ENCODE results near the gene MZT1. TPM values are rescaled to one million over a fixed set of nuclear protein-coding genes. Genes with fewer than 3 reads are reported as not detected.

The MZT1 gene
- total RNA-seq, 1 experiment from 2014 or later: 38.9 TPM

DNA sequence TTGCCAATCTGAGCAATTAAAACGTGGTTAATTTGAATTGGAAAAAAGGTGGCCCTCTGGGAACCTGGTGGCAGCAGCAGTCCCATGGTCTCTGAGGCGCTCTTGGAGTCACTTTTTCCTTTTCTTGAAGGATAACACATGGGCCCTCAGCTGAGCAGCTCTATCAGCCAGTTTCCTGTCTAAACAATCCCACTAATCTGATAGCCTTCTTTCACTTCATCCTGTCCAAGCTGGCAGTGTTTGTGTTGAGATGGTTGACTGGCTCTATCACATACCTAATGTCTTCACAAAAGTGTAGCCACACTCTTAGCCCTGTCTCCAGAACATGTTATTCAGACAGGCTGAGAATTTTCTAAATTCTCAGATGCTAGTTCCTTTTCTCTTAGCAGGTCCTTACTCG is 10.7 kb downstream of the MZT1 start:
- TF ChIP-seq, protein P1, sequence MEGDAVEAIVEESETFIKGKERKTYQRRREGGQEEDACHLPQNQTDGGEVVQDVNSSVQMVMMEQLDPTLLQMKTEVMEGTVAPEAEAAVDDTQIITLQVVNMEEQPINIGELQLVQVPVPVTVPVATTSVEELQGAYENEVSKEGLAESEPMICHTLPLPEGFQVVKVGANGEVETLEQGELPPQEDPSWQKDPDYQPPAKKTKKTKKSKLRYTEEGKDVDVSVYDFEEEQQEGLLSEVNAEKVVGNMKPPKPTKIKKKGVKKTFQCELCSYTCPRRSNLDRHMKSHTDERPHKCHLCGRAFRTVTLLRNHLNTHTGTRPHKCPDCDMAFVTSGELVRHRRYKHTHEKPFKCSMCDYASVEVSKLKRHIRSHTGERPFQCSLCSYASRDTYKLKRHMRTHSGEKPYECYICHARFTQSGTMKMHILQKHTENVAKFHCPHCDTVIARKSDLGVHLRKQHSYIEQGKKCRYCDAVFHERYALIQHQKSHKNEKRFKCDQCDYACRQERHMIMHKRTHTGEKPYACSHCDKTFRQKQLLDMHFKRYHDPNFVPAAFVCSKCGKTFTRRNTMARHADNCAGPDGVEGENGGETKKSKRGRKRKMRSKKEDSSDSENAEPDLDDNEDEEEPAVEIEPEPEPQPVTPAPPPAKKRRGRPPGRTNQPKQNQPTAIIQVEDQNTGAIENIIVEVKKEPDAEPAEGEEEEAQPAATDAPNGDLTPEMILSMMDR (conservative IDR thresholded peaks at IDR 0.05; ENCODE audit: low read depth, low read length): no peak
- no peak for TF ChIP-seq EZH2 (IDR thresholded peaks at IDR 0.05; ENCODE audit: borderline replicate concordance, low read depth, low read length, poor library complexity, severe bottlenecking)
- Histone ChIP-seq H3K9me3 (ENCODE audit: low read depth, low read length, poor library complexity, severe bottlenecking) (peaks cover 8% of the 10 kb centered on the region), H3K4me1 (ENCODE audit: insufficient read depth, low read length, poor library complexity, severe bottlenecking) (no peaks in the 10 kb centered on the region), H3K27me3 (replicated peaks; ENCODE audit: insufficient read depth, low read depth, low read length, poor library complexity) (no peaks in the 10 kb centered on the region), H3K36me3 (ENCODE audit: insufficient read depth, low read length, poor library complexity, severe bottlenecking) (peaks cover 64% of the 10 kb centered on the region), H3K27ac (ENCODE audit: low read depth, low read length, poor library complexity, severe bottlenecking) (no peak overlapping the region), H3K4me3 (ENCODE audit: low read depth, low read length, poor library complexity, severe bottlenecking) (no peak overlapping the region)
- POLR2A ChIA-PET (ENCODE audit: low non-redundant PET): no interaction called here
- intact Hi-C loops (cut with micrococcal nuclease; ENCODE audit: unreplicated experiment): no loop called here
- DNase-seq (ENCODE audit: low spot score): no peak
- CTCF ChIA-PET: no interaction called here
- BruUV-seq (replicated peaks): no TSS peak

GRCh38 chr13:72700509-72700908 is 26.9 kb downstream of the MZT1 start:
- H3K36me3 ChIP-seq (ENCODE audit: insufficient read depth, low read length, poor library complexity, severe bottlenecking): no peaks in the 10 kb centered on the region
- no peaks in the 10 kb centered on the region for H3K9me3 ChIP-seq (ENCODE audit: low read depth, low read length, poor library complexity, severe bottlenecking)
- H3K27ac ChIP-seq (ENCODE audit: low read depth, low read length, poor library complexity, severe bottlenecking): no peak overlapping the region
- no peaks in the 10 kb centered on the region for H3K4me1 ChIP-seq (ENCODE audit: insufficient read depth, low read length, poor library complexity, severe bottlenecking)
- no peaks in the 10 kb centered on the region for H3K27me3 ChIP-seq (replicated peaks; ENCODE audit: insufficient read depth, low read depth, low read length, poor library complexity)
- no TSS peak for BruUV-seq (replicated peaks)
- no peak overlapping the region for H3K4me3 ChIP-seq (ENCODE audit: low read depth, low read length, poor library complexity, severe bottlenecking)
- intact Hi-C loops (cut with micrococcal nuclease; ENCODE audit: unreplicated experiment): no loop called here
- TF ChIP-seq, protein P1 (conservative IDR thresholded peaks at IDR 0.05; ENCODE audit: low read depth, low read length): no peak
- ChIA-PET POLR2A (ENCODE audit: low non-redundant PET) (no interaction called here), CTCF (no interaction called here)
- no peak for DNase-seq (ENCODE audit: low spot score)

DNA sequence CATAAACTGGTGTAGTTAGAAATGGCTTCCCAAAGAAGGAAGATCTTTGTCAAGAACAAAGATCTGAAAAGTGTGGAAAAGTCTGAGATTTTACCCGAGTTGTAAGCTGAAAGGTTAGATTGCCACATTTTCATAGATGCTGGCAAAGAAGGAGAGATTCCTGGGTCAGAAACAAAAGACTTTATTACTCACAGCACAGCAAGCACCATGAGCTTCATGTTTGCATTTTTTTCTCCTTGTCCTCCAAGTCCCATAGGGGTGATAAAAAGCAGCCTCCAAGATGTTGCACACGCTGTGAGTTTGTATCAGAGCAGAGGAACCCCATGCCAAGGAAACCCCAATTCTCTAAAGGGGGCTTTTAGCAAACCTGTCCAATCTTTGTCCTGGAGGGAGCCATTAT is 29.3 kb downstream of the MZT1 start:
- no TSS peak for BruUV-seq (replicated peaks)
- DNase-seq (ENCODE audit: low spot score): peak; percentile 34
- H3K4me1 ChIP-seq (ENCODE audit: insufficient read depth, low read length, poor library complexity, severe bottlenecking): peaks cover 6% of the 10 kb centered on the region
- TF ChIP-seq, protein P1 (conservative IDR thresholded peaks at IDR 0.05; ENCODE audit: low read depth, low read length): no peak
- TF ChIP-seq EZH2 (IDR thresholded peaks at IDR 0.05; ENCODE audit: borderline replicate concordance, low read depth, low read length, poor library complexity, severe bottlenecking): no peak
- no peak overlapping the region for H3K4me3 ChIP-seq (ENCODE audit: low read depth, low read length, poor library complexity, severe bottlenecking)
- POLR2A ChIA-PET (ENCODE audit: low non-redundant PET): no interaction called here
- H3K36me3 ChIP-seq (ENCODE audit: insufficient read depth, low read length, poor library complexity, severe bottlenecking): no peaks in the 10 kb centered on the region
- H3K27ac ChIP-seq (ENCODE audit: low read depth, low read length, poor library complexity, severe bottlenecking): no peak overlapping the region
- CTCF ChIA-PET: no interaction called here
- no peaks in the 10 kb centered on the region for H3K27me3 ChIP-seq (replicated peaks; ENCODE audit: insufficient read depth, low read depth, low read length, poor library complexity)
- intact Hi-C loops (cut with micrococcal nuclease; ENCODE audit: unreplicated experiment): no loop called here
- peaks cover under 1% of the 10 kb centered on the region for H3K9me3 ChIP-seq (ENCODE audit: low read depth, low read length, poor library complexity, severe bottlenecking)

Measured in A673 (cell line).